Activated CD4-positive, alpha-beta T cell treated with anti-CD3 and anti-CD28 coated beads, Interleukin-10, Interleukin-2, amounts not matched to agents 100 ng/mL and 50 ng/mL, durations not matched to agents 16 hours and 8 hours (primary cell): ENCODE data around the gene OSGIN1.
A peak's percentile ranks its signal among the peaks of the same experiment; 100 is the strongest.

Experiments used
- DNase-seq: peaks from one replicate; pipeline ENCODE4 v3.0.0-alpha.2; 2020

Gene OSGIN1

DNA sequence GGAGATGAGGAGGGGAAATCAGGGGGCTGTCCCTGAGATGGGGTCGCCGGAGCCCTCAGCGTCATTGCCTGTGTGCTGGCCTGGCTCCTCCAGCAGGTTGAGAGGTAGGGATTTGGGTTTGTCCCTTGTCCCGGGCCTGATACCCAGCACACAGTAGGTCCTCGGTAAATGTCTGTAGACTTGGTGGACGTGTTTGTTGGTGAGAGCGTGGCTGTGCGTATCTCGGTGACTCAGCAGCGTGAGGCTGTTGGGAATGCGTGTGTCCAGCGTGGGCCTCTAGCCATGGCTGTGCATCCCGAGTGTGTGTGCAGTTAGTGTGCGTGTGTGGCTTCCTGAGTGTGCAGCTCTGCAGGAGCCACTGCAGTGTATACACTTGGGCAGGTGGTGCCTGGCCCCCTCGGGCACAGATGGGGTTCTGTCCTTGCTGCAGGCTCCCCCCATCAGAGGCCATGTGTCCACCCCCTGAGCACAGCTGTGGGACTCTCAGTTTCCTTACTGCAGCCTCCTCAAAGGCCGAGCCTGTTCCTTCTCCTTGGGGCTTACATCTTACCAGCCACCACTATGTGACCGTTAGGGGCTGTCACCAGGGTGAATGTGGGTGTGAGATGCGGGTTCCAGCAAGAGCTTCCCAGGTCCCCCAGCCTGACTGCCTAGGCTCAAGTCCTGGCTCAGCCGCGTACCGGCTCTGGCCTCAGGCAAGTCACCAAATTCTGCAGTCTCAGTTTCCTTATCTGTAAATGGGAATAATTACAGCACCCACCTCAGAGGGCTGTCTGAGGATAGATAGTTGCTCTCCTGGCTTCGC, 20.7 kb downstream of the OSGIN1 start:
- no peak for DNase-seq

DNA sequence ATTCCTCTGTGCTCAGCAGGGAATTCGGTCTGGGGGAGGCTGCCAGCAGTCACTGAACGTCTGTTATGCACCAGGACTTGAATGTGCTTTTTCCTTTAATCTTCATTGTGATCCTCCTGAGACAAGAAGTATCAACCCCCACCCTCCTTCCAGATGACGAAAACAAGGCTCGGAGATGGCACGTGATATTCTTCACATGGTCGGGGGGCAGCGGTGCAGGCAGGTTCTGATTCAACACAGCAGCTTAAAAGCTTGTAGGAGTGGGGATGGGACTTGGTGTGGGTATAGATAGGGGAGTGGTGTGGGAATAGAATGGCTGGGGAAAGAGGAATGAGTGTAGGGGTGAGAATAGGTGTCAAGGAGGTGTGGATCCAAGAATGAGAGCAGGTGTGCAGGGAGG, 21.4 kb downstream of the OSGIN1 start:
- DNase-seq = no peak

DNA sequence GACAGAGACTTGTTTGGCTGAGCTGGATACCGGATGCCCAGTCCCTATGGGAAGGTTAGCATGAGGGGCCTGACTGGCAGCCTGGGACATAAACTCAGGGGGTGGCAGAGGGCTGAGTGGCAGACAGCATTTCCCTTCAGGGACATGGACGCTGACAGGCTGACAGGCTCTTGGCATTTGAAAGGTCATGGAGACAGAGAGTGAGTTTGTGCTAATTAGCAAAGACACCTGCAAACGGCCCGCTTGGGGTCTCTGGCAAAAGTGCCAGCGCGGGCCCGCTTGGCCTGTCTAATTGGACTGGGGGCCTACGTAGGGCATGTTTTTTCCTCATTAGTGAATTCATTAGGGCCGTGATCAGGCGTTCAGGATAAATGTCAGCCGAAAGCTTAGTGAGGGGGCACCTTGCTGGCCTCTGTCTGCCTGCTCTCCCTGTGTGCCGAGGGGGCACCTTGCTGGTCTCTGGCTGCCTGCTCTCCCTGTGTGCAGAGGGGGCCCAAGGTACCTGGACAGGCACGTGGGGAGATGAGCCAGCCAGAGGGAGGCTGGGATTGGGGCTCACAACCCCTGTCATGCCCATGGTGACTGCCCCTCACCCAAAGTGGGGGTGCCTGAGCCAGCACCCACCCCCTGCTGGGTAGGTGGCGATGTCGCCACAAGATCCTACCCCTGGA, 22.7 kb downstream of the OSGIN1 start:
- DNase-seq = no peak

DNA sequence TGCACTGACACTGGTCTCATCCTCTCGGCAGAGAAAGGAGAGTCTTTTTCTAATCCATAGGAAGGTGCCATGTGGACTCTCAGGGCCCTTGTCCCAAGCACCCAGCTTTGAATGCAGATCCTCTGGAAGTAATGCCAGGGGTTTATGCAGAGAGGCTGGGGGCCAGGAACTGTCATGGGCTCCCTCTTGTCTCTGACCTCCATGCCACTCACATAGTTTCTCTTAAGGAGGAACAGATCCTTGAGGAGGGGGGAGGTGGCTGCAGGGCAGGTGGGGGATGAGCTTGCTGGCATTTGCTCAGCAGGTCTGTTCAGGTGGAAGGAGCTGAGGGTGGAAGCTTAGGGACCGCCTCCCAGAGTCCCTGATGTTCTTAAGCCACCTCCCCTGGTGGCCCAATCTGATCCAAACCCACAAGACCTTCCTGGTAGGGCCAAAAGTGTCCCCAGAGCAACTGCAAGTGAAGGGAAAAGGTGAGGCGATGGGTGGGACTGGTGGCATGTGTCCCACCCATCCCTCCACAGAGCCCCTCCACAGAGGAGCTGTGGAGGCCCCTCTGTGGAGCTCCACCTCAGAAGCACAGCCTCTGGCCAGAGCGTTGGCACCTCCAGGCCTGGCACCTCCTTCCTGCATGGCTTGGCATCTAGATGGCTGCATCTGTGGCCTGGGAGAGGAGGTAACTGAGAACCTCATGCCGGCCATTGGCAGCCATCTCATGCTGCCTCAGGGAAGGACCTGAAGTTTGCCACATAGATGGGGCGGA, 24.2 kb downstream of the OSGIN1 start:
- no peak for DNase-seq

DNA sequence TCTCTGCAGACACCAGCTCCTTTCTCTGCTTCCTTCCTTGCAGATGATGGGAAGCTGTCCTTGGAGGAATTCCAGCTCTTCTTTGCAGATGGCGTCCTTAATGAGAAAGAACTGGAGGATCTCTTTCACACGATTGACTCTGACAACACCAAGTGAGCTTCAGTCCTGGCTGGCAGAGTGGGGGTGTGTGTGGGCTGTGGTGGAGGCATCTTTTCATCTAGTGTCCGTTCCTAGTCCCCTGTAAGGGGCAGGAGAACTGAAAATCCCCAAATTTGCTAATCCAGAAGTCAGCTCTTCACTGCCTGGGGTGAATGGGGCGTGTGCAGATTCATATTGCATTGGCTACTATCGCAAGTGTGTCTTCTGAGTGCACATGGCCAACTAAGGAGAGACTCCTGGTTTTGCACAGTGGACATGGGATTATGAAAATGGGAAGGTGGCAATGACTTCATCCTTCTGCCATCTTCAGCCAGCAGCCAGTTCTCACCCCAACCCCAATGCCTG, 25.4 kb downstream of the OSGIN1 start:
- DNase-seq = no peak

DNA sequence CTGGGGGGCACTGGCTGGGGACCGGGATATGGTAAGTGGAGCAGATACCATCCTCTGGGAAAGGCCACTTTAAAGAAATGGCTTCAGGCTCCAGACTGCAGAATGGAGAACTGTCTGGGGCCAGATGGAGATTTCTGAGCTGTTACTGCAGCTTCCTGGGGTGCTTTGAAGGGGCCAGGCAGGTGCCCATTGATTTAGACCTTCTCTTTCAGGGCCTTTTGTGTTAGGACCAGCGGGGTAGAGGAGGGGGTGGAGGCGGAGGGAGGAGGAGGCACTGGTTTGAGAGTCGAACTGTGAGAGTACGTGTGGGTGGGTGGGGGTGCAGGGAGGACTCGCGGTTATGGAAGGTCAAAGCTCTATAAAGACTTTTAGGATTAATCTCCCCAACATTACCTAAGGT, 26.4 kb downstream of the OSGIN1 start:
- DNase-seq = no peak

DNA sequence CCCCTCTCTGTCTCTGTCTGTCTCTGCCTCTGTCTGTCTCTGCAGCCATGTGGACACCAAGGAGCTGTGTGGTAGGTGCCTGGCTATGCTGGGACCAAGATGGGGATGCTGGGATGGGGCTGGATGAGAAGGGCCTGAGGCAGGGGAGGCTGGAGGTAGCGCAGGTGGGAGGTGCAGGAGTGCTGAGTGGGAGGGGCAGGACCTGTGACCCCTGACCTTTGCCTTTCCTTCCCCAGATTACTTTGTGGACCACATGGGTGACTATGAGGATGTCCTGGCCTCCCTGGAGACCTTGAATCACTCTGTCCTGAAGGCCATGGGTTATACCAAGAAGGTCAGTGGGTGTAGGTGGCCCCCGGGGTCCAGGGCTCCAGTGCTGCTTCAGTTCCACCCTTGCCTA, 27.8 kb downstream of the OSGIN1 start:
- DNase-seq = no peak

DNA sequence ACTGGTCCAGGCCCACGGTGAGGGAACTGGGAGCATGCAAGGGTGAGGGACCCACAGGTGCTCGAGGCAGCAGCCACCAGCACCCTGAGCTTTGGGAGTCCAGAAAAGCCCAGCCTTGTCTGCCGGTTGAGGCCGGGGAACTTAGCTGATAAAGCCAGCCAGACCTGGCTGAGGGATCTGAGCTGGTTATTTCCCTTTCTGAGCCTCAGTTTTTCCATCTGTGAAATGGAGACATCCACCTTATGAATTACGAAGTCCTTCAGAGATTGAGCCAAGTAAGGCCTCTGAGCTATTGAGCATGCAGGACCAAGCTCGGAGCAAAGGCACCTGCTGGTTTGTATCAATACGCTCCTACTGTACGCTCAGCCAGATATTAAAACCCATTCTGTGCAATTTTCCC, 28.8 kb downstream of the OSGIN1 start:
- no peak for DNase-seq

DNA sequence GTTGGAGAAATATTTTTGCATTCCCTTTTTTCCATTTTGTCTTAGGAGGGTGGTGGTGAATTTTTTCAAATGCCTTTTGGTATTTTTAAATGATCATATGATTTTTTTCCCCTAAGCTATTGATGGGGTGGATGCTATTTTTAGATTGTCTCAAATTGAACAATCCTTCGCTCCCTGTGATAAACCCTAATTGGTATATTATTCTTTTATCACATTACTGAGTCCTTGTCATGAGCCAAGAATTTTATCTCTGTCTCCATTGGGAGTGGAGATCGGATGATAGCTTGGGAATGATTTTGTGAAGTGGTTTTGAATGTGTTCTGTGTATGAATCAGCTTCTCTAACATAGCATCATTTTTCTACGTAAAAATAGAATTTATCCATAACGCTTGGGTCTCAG, 30.5 kb downstream of the OSGIN1 start:
- DNase-seq = no peak

DNA sequence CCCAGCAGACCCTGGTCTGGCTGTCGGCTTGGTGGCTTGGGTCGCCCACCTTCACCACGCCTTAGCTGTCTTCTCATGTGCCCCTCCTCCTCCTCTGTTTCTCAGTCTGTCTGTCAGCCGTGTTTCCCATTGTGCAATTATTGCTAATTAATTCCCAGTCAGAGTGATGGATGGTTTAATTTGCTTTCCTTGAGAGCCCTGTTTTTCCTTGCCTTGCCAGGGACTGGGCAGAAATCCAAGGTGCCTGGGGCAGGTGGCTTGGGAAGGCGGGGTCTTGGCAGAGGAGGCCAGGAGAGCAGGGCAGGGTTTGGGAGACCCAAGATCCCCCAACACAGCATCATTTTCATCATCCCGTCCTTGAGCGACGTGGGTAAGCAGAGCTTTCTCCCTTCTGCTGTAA, 36.3 kb downstream of the OSGIN1 start:
- no peak for DNase-seq

DNA sequence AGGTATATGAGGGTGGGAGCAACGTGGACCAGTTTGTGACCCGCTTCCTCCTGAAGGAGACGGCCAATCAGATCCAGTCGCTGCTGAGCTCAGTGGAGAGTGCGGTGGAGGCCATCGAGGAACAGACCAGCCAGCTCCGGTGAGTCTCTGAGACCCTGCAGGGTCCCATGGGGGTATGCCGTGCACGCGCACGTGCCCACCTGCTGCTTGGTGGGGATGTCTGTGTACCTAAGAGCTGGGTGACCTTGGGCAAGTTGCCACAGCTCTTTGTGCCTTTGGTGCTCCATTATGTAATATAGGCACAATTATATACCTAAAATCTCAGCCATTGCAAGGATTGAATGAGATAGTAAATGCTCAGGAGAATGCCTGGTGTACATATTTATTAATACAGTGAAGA, 37.5 kb downstream of the OSGIN1 start:
- DNase-seq = no peak

DNA sequence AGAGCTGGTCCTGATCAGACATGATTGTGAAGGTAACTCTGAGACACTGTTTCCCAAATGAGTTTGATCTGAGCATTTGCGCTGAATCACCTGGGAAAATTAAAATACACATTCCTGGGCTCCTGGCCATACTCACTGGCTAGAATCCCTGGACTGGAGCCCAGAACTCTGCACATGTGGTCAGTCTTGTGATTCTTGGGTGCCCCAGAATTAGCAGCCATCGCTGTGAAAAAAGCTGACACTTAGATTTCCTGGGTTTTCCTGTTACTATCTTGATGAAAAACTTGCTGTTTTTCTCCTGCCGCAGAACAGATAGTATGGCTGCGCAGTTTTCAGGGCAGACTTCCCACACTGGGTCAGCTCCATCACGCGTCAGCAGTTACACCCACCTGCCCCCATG, 39.6 kb downstream of the OSGIN1 start:
- no peak for DNase-seq

DNA sequence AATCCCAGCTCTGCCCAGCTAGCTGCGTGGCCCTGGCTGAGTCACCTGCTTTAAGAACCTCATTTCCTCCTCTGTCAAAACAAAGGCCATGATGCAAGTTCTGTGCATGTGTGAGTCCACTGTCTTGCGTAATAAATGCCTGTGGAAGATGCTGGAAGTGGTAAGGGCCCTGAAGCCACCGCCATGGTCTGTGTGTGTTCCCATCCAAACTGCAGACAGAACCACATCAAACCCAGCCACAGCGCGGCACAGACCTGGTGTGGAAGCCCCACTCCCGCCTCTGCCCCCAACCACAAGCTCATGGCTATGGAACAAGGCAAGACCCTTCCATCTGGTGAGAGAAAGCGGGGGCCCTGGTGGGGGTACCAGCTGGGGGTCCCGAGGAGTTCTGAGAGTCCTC, 41.0 kb downstream of the OSGIN1 start:
- peak; percentile 36 for DNase-seq

DNA sequence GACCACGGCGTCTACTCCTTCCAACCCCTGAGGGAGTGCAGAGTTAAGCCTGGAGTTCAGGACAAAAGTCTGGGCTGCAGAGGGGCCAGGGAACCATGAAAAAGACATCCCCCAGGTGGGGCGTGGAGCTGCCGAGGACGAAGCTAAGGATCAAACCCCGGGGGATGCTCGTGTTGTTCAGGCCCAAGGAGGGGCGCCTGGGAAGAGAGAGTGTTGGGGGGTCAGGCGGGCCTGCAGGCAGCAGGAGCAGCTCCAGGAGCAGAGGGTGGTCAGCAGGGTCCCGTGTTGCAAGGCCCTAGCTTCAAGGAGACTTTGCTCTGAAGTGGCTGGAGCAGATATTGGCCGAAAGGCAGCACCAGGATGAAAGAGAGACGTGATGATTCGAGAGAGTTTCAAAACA, 41.7 kb downstream of the OSGIN1 start:
- DNase-seq = no peak

DNA sequence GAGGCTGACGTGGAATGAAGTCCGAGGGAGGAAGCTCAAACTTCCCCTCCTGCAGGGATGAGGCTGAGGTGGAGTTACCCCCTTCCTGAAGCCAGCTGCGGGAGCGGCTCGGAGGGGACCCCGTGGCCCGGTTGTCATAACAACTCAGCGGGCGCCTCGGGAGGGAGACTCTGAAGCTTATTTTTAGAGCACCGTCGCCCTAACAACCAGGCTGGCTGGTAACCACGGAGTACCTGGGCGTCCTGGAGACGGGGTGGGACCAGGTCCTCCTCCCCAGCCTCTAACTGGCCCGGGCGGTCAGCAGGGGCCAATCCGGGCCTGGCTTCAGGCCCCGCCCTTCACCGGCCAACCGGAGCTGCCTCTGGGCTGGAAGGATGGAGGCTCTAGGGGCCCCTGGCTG, 42.7 kb downstream of the OSGIN1 start:
- no peak for DNase-seq

DNA sequence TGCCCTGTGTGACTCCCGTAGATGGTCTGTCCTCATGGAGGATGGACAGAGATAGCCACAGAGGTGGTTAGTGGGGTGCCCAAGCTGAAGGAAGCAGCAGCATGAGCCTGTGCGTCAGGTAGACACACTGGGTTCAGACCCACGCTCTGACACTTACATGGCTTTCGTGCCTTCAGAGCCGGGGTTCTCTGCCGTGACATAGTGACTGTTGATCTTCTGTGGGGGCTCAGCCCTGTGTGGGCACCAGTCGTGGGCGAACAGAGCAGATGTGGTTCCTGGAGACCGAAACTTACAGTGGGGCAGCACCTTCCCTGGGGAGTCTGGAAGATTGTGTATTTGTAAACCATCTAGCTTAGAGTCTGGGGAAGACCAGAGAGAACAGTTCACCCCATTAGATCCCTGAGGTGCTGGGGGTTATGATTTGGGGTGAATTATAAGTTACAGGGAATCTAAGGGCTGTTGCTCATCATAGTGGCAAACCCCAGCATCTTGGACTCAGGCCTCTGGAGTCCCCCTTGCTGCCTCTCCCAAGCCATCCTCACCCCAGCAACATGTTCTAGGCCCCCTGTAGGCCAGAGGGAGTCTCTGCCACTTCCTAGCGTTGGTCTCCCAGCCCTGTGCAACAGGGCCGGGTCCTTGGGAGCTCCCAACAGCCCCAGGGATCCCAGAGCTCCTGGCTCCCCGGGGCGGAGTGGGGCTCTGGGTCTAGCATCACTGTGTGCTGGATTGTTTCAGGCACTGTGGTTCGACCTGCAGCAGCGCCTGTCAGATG, 43.6 kb downstream of the OSGIN1 start:
- DNase-seq = no peak

DNA sequence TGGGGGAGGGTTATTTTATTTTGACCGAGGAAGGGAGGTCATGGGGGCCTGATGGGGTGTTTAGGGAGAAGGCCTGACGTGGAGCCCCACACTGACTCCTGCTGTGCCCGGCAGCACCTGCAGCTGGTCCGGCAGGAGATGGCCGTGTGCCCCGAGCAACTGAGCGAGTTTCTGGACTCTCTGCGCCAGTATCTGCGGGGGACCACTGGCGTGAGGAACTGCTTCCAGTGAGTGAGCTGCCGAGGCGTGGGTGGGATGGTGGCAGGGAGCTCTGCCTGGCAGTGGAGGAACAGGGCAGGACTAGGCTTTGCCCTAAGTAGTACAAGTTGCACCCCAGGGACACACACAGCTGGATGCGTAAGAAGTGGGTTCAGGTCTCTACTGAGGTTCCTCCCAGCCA, 45.1 kb downstream of the OSGIN1 start:
- no peak for DNase-seq

DNA sequence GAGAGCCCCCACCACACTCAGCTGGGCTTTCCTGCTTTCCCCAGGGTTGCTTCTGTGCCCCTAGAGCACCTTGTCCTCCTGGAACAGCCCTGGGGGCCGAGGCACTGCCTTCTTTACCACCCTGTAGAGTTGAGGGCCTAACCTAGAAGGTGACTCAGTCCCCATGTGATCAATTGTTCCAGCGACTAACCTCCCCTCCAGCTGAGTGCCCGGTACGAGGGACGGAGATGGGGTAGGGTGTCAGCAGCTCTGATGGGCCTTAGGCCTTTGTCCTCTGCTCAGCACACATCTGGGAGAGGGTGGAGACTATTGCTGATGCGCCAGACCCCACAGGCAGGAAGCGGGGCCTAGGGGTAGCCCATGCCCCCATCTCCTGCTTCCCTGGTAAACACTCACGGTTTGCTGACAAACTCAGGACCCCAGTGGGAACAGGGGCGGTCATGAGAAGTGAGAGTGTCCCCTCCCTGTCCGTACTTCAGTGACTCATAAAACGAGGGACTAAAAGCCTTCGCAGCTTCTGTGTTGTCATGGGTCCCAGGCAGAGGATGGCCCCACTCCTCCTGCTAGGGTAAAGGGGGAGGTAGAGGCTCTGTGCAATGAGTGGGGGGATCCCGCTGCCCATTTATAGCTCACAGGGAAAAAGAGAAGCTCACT, 48.1 kb downstream of the OSGIN1 start:
- DNase-seq = no peak

DNA sequence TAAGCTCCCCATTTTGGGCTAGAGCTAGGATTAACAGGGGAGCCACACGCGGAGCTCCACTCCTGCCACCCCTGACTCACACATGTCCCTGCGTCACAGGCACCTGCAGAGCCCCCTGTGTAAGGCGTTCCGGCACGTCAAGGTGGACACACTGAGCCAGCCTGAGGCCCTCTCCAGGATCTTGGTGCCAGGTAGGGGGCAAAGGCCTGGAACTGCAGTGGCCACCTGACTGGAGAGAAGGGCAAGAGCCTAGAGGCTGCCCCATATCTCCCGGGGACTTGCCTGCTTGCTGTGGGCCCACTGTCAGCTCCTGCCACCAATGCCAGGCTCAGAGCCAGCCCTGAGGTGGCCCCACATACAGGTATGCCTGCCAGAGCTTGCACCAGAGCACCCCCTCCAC, 48.7 kb downstream of the OSGIN1 start:
- no peak for DNase-seq

DNA sequence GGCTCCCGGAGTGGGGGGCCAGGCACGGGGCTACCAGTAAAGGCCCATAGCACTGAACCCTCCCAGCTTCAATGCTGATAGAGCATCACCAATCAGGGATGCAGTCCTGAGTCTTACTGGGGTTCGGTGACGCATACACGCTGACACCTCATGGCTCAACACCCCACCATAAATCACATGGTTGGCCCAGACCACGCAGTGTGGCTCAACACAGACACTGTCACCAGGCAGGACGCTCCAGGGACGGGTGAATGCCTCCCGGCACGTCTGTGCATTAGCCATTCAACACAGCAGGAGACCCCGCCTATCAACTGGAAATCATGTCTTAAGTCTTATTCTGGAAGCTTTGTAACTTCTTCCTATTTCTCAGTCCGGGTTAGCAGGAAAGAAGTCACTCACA, 50.0 kb downstream of the OSGIN1 start:
- no peak for DNase-seq

DNA sequence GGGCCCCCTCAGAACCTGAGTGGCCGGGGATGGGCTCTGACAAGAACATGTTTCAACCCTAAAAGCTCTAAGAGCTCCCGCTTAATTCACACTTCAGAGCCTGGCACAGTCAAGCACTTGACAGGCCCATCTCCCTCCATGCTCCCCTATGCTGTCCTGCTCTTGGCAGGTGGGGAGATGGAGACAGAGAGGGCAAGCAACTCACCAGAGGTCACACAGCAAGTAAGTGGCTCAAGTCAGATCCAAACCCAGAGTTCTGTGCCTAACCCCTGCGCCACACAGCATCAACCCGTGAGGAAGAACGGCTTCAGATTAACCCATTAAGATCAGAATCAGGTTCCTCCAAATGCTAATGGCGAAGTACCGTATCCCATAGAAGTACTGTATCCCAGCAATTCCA, 51.4 kb downstream of the OSGIN1 start:
- DNase-seq = no peak

DNA sequence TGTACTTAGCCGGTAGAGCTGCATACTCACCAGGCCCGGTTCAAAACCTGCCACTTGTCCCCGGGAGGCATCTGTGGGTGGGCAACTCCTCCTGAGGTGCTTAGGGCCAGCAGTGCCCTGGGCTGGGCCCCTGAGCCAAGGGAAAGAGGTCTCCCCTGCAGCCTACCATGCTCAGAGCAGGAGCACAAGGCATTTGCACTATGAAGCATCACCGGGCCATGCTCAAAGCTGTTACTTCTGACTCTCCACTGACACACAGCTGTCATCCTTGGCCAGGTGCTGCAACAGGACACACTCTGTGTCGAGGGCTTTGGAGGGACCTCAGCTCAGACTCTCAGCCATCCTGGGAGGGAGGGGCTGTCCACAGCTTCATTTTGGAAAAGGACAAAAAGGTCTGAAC, 52.4 kb downstream of the OSGIN1 start:
- no peak for DNase-seq

DNA sequence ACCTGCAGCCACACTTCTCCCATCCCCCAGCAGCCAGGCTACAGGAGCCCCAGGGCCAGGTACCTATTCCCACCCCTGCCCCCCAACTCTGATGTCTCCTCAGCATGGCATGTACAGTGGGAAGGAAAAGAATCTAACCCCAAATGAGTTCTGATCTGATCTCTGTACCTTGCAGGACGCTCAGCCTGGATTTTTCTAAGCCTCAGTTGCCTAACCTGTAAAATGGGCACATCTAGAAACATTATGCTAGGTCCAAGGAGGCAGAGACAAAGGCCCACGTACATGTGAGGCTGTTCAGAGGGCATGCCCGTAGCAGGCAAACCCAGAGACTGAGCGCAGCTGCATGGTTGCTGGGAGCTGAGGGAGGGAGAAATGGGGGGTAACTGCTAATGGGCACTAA, 54.5 kb downstream of the OSGIN1 start:
- DNase-seq = no peak
